ENCODE results near the gene GRAMD1B.
A peak's percentile ranks its signal among the peaks of the same experiment; 100 is the strongest.

GRAMD1B gene

GRCh38 chr11:123575441-123575840, 145.4 kb downstream of the GRAMD1B start:
- no peak for DNase-seq

GRCh38 chr11:123576082-123576481, 146.0 kb downstream of the GRAMD1B start:
- no peak for DNase-seq

GRCh38 chr11:123576501-123576900, 146.4 kb downstream of the GRAMD1B start:
- no peak for DNase-seq

DNA sequence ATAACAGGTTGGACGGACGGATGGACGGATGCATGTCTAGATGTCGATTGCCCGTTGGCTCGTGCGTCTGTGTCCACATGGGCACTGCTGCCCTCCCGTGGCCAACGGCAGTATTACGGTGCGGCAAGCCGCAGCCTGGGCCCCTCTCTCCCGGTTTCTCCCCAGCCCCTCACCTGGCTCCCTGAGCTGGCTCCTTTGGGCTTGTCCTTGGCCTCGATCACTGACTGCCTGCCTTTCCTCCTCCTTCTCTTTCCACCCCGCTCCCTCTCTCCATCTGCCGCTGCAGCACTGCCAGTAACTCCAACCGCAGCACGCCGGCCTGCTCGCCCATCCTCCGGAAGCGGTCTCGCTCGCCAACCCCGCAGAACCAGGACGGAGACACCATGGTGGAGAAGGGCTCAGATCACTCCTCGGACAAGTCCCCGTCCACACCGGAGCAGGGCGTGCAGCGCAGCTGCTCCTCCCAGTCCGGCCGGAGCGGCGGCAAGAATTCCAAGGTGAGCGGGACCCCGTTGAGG, 147.1 kb downstream of the GRAMD1B start:
- peak; percentile 88 for DNase-seq

DNA sequence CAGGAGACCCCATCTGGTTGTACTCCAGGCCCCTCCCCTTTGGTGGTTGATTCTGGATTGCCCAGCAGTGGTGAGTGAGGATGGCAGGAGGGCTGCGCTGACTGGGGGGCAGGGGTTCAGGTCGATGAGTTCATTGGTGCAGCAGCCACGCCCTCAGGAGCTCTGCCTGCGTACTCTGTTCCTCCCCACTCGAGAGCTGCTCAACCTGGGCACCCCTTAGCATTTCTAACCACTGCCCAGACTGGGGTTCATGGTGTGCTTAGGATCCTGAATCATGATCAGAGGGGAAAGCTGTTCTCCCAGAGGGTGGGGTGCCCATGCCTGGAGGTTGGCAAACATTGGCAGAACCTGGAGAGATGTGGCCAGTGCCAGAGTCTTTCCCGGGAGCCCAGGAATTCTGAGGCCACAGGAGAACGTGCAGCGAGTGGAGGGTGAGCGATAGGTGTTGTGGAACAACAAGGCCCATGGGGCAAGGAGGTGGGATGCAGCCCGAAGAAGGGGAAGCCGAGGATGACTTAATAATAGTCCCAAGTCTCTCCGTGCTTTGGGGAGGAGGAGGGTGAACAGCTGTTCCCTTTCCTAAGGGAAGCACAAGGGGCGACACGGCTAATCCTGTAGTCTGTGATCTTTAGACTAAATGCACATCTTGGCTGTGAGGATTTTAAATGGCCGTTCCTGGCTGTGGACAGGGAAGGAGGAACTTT, 148.9 kb downstream of the GRAMD1B start:
- DNase-seq = no peak

GRCh38 chr11:123579482-123579812, 149.4 kb downstream of the GRAMD1B start:
- no peak for DNase-seq

DNA sequence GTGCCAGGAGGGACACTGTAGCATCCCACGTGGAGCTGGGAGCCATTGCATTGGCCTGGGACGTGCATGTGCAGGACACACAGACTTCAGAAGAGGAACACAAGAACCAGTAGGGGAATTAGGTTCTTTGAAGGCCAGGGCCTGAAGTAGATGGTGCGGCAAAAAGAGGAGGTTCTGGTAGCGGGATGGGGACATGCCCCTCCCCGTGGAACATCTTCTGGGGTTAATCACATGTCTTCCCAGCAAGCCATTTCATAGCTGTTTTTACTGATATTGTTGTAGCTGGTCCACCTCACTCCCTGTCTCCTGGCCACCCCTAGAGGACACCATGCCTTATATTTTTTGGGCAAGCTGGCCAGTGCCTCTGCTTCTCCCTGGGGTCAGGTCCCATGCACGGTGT, 150.1 kb downstream of the GRAMD1B start:
- no peak for DNase-seq

DNA sequence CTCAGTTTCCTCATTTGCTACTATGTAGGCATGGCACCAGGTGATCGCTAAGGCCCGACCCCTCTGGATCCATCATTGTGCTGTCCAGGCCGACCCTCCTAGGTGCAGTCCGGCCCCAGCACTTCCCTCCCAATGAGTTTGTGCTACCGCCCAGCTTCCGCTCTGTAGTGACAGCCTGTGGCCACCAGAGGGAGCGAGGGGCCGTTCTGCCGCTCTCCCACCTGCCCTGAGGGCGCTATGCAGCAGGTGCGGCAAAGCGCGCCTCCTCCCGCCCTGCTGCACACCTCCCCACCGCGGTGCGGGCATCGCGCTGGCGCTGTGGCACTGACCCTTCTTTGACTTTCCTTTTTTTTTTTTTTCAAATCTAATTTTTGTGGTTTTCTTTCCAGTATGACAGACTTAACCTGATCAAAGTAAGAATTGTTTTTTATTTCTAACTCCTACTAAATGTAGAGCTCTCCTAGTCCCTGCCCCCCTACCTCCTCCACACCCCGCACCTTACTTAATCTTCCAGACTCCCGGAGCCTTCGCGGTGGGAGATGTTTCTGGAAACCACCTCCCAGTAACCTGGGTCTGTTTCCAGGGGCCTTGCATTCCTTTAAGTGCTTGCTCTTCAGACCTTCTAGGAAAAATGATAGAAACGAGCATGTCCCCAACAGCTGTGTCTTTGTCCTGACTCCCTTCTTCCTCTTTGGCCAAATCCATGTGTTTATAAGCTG, 150.6 kb downstream of the GRAMD1B start:
- peak; percentile 82 for DNase-seq

DNA sequence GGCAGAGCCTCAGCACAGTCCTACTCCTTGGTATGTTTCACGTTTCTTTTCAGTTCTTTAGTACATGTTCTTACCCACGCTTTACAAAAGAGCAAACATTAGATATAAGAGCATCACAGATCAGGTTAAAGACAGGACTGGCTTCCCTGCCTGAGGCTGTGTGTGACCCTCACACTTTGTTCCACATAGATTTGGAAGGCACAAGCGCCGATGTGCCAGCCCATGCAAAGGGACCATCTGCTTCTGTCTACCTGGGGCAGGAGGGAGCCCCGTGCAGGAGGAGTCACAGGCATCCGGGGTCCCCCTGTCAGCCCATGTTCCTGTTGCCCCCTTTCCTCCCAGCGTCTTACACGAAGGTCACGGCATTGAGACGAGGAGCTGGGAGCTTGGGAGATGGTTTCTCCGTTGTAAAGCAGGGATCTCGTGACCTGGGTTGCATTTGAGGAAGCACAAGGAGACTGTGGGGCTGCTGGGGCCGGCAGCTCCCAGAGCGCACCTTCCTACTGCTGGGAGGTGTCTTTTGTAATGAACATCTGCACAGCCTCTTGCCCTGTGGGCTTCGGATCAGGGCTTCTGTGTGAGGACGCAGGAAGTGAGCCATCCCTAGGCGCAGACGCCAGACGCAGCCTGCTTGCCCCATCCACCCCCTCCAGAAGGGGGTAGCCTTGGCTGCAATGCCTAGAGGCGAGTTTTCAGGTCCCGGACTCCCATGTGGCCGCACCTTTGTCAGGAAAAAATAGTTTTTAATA, 151.8 kb downstream of the GRAMD1B start:
- DNase-seq = no peak

GRCh38 chr11:123582992-123583504, 153.0 kb downstream of the GRAMD1B start:
- DNase-seq = no peak

GRCh38 chr11:123584186-123584585, 154.1 kb downstream of the GRAMD1B start:
- DNase-seq = no peak

DNA sequence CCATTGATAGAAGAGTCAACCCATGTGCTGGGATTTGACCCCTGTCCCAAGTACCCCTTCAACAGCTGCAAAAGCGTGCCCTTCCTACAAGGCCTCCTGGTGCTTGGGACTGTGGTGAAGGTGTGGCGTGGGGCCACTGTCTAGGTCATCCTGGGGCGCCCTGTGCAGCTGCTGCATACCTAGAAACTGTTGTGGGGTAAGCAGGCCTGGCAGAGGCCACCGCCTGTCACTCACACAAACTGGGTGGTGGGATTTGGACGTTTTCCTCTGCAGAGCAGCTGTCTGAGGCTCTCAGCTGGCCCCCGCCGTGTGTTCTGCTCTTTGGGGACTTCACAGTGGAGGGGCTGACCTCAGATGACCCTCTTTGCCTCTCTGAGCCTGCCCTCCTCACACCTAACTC, 154.7 kb downstream of the GRAMD1B start:
- DNase-seq = no peak

GRCh38 chr11:123585206-123585605, 155.1 kb downstream of the GRAMD1B start:
- no peak for DNase-seq

DNA sequence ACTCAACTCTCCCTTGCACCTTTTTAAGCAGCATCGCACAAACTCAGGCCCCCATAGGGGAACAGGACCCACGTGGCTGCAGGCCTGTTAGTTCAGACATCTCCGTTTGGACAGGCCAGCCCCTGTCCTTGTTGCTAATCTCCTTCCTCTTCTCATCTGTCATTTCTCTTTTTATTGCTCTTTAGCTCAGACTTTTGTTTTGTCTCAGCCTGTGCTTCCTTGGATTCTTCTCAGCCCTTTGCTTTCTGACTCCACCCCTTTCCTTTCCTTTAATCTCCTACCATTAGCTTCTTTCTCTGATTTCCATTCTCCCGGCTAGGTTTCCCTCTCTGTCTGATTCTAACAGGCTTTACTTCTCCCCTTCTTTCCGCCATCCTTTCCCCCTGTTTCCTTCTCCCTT, 155.6 kb downstream of the GRAMD1B start:
- DNase-seq = no peak

GRCh38 chr11:123586568-123586967, 156.5 kb downstream of the GRAMD1B start:
- DNase-seq = no peak

DNA sequence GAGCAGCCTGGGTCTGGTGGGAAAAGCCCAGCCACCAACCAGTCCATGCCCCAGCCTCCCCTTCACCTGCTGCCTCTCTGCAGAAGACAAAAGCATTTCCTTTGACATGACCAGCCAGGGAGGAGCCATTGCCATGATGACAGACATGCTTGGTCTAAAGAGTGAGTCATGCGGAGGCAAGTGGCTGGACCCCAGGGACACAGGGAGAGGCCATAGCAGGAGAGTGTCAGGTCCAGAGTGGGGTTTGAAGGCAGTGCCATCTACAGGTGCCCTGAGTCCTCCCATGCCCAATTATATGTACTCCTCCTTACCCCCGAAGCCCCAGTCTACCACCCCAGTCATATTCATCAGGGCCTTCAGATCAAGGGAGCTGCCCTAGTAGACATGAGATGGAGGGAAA, 157.0 kb downstream of the GRAMD1B start:
- no peak for DNase-seq

DNA sequence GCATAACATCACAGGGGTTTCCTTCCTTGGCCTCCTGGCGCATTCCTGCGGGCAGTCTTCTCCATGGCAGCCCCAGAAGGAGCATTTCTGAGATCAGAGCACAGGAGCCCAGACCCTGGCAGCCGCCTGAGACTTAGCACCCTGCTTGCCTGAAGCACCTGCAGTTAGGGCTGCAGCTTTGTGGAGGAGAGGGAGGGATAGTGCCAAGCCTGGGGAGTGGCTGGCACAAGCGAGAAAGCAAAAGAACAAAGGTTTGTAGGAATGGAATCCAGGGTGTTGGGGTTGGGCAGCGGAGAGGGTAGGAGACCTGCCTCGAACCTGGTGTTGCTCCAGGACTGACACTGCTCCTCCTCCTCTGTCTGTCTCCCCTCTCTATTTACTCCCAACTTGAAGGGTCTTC, 157.5 kb downstream of the GRAMD1B start:
- DNase-seq = no peak

DNA sequence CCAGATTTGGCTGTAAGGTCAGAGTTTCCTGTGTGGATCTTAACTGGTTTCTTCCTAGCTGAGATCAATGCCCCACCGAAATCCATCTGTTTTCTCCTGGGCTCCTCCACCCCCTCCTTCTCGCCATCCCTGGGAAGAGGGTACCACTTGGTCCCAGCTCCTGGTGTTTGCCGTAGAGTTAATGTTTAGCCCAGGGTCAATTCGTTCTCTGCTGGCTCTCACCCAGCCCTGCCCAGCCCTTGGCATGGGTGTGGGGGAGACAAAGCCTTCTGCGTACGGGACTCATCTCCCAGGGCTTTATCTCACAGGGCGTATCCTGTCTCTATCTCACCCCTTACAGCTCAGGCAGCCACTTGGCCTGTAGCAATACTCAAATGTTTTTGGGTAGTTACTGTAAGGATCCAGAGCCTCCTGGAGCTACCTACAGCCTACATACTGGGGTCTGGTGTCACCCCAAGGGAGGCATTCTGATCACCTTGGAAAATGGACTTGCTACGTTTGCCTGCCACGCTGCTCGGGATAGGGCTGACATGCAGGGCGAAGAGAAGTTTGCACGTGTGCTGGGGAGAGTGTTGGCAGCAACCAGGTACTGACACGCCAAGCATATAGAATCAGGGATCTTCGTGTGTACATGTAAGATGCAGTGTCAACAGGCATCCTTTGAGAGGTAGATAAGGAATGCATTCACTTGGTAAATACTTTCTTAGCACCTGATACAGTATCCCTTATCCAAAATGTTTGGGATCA, 158.2 kb downstream of the GRAMD1B start:
- DNase-seq = no peak

- DNase-seq = no peak
Measured at GRCh38 chr11:123588864-123589262, 158.8 kb downstream of the GRAMD1B start.

DNA sequence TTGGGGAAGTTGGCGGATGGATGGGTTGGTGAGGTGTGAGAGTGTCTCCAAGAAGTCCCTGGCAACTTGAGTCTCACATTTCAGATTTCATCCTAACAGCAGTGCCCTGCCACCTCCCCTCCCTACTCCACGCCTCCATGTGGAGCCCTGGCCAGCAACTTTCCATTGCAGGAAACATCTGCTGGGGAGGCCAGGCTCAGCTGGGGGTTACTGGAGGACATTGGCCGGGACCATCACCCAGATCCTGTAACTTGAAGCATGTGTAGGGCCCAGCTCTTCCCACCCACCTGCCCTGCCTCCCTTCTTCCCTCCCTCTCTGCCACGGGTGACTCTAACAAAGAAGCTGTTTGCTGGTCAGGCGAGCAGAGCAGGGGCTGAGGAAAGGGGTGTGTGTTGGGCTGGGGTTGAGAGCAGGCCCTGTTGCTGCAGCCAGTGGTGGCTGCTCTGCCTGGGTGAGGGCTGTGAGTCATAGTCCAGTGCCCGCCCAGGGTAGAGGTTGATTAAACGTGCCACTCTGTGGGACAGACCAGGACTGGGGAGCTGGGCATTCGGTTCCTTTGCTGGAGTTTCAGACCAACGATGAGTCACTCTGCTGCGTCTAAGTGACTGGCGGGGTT, 160.3 kb downstream of the GRAMD1B start:
- no peak for DNase-seq

DNA sequence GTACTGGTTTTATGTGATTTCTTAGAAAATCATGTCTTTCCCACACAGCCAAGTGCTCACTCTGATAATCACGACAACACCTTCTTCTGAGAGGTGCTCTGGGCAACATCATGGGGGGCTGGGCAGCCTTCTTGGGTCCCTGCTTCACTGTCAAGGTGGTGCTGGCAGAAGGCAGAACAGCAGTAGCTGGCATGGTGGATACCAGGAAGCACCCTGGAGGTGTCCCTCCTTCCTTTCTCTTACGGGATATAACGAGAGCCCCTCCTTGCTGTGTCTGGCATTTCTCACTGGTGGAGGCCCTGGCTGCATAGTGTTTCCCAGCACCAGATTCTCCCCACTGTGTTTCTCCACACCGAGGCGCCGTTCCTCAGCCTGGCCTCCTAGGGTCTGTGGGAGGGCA, 163.5 kb downstream of the GRAMD1B start:
- DNase-seq = no peak

DNA sequence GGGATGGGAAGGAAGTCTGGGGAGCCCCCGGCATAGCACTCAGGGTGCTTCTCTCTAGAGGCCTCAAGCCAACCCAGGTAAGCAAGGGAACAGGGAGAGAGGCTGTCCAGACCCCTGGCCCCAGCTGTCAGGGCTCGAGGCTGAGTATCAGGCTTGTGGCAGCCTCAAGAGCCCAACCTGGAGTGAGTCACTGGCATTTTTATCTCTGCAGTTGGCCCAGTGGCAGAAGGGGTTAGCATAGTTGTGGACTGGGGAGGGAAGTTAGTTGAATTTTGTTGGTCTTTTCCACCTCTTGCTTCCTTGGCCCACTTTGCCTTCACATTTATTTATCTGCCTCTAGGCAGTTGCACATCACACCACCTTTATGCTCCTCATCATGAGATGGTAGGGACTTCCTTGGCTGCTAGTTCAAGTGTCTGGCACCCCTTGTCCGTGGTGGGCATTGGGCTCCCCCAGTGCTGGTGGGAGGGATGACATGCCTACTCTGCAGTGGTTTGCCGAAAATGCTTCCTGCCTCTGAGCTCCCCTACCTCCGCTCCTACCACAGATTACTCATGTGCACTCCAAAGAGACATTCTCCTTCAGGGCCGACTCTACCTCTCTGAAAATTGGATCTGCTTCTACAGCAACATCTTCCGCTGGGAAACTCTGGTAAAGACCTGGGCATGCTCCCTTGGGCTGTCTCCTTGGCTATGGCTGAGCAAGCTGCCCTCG, 164.3 kb downstream of the GRAMD1B start:
- no peak for DNase-seq
